Bronchial epithelial cell (primary cell): ENCODE measurements around the gene TRIM37. TPM values are rescaled to one million over a fixed set of nuclear protein-coding genes. Genes with fewer than 3 reads are reported as not detected.
A peak's percentile ranks its signal among the peaks of the same experiment; 100 is the strongest.

Source experiments
- DNase-seq: peaks from one replicate; pipeline ENCODE4 v3.0.0-alpha.2; 2010; ENCODE audit warnings: low read depth
- FAIRE-seq: peaks from 2 replicates; lab custom pipeline; 2011; peaks lifted over from hg19 to GRCh38; lab: Jason Lieb, UNC
- H3K27me3 ChIP-seq: 2 replicates; pipeline ENCODE4 v1.5.1; 2011; ENCODE audit warnings: low read length; ENCODE audit not compliant: control insufficient read depth, insufficient read depth
- H3K36me3 ChIP-seq: 2 replicates; pipeline ENCODE4 v1.5.1; 2011; ENCODE audit warnings: low read length; ENCODE audit not compliant: control insufficient read depth, insufficient read depth
- H3K4me3 ChIP-seq: 2 replicates; pipeline ENCODE4 v1.5.1; 2011; ENCODE audit warnings: mild to moderate bottlenecking, low read depth, low read length, control low read depth
- total RNA-seq: library from RNA; depleted of rRNA; stranded (reverse); fragments of >200 nt; gene quantifications from 2 replicates; pipeline ENCODE4 v1.2.1, GENCODE V29; 2014
- TF ChIP-seq, protein P1 (sequence below): IDR thresholded peaks from 2 replicates; pipeline ENCODE4 v1.5.1; 2011; ENCODE audit warnings: mild to moderate bottlenecking, moderate library complexity, low read length, control low read depth, inconsistent platforms; ENCODE audit not compliant: insufficient read depth, severe bottlenecking

TRIM37 gene
- total RNA-seq, 1 donor from 2014 or later = 29.0 TPM

DNA sequence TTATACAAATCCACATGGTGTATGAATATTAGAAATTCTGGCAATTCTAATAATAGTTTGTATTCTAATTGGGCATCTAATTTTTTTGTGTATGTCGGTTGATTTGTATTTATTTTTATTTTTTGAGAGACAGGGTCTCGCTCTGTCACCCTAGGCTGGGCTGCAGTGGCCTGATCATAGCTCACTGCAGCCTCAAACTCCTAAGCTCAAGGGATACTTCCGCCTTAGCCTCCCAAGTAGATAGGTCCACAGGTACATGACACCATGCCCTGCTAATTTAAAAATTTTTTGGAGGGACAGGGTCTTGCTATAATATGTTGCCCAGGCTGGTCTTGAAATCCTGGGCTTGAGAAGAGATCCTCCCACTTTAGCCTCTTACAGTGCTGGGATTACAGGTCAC, 104.6 kb downstream of the TRIM37 start:
- DNase-seq = no peak
- TF ChIP-seq, protein P1, sequence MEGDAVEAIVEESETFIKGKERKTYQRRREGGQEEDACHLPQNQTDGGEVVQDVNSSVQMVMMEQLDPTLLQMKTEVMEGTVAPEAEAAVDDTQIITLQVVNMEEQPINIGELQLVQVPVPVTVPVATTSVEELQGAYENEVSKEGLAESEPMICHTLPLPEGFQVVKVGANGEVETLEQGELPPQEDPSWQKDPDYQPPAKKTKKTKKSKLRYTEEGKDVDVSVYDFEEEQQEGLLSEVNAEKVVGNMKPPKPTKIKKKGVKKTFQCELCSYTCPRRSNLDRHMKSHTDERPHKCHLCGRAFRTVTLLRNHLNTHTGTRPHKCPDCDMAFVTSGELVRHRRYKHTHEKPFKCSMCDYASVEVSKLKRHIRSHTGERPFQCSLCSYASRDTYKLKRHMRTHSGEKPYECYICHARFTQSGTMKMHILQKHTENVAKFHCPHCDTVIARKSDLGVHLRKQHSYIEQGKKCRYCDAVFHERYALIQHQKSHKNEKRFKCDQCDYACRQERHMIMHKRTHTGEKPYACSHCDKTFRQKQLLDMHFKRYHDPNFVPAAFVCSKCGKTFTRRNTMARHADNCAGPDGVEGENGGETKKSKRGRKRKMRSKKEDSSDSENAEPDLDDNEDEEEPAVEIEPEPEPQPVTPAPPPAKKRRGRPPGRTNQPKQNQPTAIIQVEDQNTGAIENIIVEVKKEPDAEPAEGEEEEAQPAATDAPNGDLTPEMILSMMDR = no peak
- Histone ChIP-seq H3K27me3 (no peaks in the 10 kb centered on the region), H3K4me3 (no peak overlapping the region), H3K36me3 (peaks cover 2% of the 10 kb centered on the region)
- FAIRE-seq = no peak

DNA sequence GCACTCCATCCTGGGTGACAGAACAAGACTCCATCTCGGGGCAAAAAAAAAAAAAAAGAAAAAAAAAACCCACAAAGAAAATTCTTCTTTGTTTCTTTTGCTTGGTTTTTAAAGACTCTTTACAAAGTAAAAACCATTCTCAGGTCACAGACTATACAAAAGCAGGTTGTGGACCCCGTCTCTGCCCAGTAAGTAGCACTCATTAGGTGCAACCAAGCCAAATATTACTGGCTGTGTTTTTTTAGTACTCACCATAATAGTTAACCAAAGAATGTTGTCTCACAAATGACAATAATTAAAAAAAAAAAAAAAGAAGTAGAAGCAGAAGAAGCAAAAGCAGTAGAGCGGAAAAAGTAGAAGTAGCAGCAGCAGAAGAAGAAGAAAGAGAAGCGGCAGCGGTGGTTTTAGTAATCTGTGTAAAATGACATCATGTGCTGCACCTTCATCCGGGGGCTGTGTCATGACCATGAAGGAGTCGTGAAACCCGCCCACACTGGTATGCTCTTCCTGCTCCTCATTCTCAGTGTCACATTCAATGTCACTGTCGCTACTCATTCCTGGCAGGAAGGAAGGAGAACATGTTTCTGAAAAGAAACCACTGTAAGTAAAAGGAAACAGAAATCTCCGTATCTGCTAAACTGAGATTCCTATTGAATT, 105.4 kb downstream of the TRIM37 start:
- DNase-seq = peak; percentile 72
- FAIRE-seq = no peak
- H3K4me3 ChIP-seq = peak overlapping the region; percentile 1
- TF ChIP-seq, protein P1 = no peak
- peaks cover 2% of the 10 kb centered on the region for H3K36me3 ChIP-seq
- no peaks in the 10 kb centered on the region for H3K27me3 ChIP-seq

DNA sequence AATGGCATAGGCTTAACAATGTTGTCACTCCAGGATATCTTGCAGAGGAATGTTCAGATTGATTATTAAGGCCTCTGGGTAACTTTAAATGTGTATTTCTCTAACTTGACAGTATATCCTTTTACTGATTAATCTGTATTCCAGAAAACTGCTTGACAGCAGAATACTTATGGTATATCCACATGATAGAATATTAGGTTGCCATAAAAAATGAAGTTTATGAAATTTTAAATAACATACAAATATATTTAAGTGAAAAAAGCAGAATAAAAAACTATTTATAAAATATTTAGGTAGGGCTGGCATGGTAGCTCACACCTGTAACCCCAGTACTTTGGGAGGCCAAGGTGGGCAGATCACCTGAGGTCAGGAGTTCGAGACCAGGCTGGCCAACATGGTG, 106.7 kb downstream of the TRIM37 start:
- H3K27me3 ChIP-seq = no peaks in the 10 kb centered on the region
- FAIRE-seq = no peak
- TF ChIP-seq, protein P1 = no peak
- no peak overlapping the region for H3K4me3 ChIP-seq
- peaks cover 4% of the 10 kb centered on the region for H3K36me3 ChIP-seq
- no peak for DNase-seq

DNA sequence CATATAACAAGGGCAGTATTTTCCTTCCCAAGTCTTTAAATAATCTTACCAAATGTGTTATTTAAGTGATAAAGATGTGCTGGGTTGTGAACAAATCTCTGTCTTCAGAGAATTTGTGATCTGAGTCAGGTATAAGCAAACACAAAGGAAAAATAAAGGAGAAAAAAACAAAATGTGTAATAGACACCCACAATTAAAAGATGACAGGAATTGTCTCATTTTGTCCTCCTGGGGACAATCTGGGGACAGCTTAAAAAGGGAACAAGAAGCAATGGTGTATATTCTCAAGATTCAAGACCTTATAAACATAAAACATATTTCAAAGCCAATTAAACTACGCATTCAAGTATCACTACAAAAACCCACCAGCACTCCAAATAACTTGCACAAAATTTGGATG, 107.2 kb downstream of the TRIM37 start:
- Histone ChIP-seq H3K4me3 (no peak overlapping the region), H3K27me3 (no peaks in the 10 kb centered on the region), H3K36me3 (peaks cover 4% of the 10 kb centered on the region)
- no peak for FAIRE-seq
- TF ChIP-seq, protein P1 = no peak
- DNase-seq = no peak

DNA sequence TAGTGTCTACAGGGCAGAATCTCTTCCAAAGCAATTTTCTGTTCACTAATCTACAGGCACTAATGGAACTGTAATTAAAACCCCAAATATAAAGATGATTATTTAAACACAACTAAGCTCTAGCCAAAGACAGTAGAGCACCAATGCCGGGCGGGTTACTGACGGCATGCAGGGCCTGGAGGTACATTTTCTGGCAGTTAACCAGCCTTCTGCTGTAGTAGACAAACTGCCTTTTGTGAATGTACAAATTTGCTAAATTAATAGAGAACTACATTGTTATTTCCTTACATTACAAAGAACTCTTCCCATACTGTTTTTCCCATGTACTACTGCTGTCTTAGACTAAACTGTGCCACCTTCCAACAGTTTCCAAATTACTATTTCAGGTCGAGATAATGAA, 107.8 kb downstream of the TRIM37 start:
- no peak for DNase-seq
- H3K4me3 ChIP-seq = no peak overlapping the region
- no peaks in the 10 kb centered on the region for H3K27me3 ChIP-seq
- peaks cover 4% of the 10 kb centered on the region for H3K36me3 ChIP-seq
- TF ChIP-seq, protein P1 = no peak
- no peak for FAIRE-seq
